ENCODE data around the gene NAV2.

- TF ChIP-seq CTCF (conservative IDR thresholded peaks at IDR 0.05 in 1 of 2, IDR thresholded peaks at IDR 0.05 in 1 of 2; ENCODE audit: extremely low read depth in 1 of 2, insufficient read depth in 1 of 2, low read depth in 1 of 2, low read length in 2 of 2), result no peak
- no peak for TF ChIP-seq EZH2 (IDR thresholded peaks at IDR 0.05; ENCODE audit: borderline replicate concordance, low read length)
Measured at GRCh38 chr11:20088397-20089225, 376.0 kb downstream of the NAV2 start.
